Measurements from ENCODE around the gene XKR7. TPM values are rescaled to one million over a fixed set of nuclear protein-coding genes. Genes with fewer than 3 reads are reported as not detected.

Gene XKR7
- polyA plus RNA-seq, 3 donors from 2014 or later = not detected

Other genes with a start within 250 kb of the XKR7 start
- 10 to 100 TPM; 30.9 to 60.4 (median 39.3) TPM for gene BCL2L1, start 245.3 kb upstream of the XKR7 start, polyA plus RNA-seq
- gene TPX2, start 228.9 kb upstream of the XKR7 start, polyA plus RNA-seq = 1 to 10 TPM; 1.2 to 3.0 (median 1.8) TPM
- not detected for gene MYLK2, start 148.8 kb upstream of the XKR7 start, polyA plus RNA-seq
- gene FOXS1, start 122.5 kb upstream of the XKR7 start, polyA plus RNA-seq = not detected
- gene DUSP15, start 97.6 kb upstream of the XKR7 start, polyA plus RNA-seq = not detected
- under 1 TPM in 1 of 3 donors, not detected in 2; 0.37 TPM for gene TTLL9, start 97.5 kb upstream of the XKR7 start, polyA plus RNA-seq
- 10 to 100 TPM; 11.9 to 26.0 (median 18.6) TPM for gene PDRG1, start 16.1 kb upstream of the XKR7 start, polyA plus RNA-seq
- not detected for gene CCM2L, start 42.3 kb downstream of the XKR7 start, polyA plus RNA-seq
- gene HCK, start 84.1 kb downstream of the XKR7 start, polyA plus RNA-seq = 1 to 10 TPM; 1.7 to 8.8 (median 7.3) TPM
- gene TM9SF4, start 141.6 kb downstream of the XKR7 start, polyA plus RNA-seq = 10 to 100 TPM; 22.0 to 42.9 (median 38.5) TPM
- gene PLAGL2, start 239.6 kb downstream of the XKR7 start, polyA plus RNA-seq = 1 to 10 TPM; 1.3 to 3.4 (median 1.6) TPM
- gene POFUT1, start 239.7 kb downstream of the XKR7 start, polyA plus RNA-seq = 10 to 100 TPM in 2 of 3 donors, 1 to 10 TPM in 1; 7.5 to 15.4 (median 10.6) TPM